ENCODE data around the gene CACNA1H. TPM values are rescaled to one million over a fixed set of nuclear protein-coding genes. Genes with fewer than 3 reads are reported as not detected.

The CACNA1H gene
- total RNA-seq, 1 experiment from 2014 or later, result not detected

DNA sequence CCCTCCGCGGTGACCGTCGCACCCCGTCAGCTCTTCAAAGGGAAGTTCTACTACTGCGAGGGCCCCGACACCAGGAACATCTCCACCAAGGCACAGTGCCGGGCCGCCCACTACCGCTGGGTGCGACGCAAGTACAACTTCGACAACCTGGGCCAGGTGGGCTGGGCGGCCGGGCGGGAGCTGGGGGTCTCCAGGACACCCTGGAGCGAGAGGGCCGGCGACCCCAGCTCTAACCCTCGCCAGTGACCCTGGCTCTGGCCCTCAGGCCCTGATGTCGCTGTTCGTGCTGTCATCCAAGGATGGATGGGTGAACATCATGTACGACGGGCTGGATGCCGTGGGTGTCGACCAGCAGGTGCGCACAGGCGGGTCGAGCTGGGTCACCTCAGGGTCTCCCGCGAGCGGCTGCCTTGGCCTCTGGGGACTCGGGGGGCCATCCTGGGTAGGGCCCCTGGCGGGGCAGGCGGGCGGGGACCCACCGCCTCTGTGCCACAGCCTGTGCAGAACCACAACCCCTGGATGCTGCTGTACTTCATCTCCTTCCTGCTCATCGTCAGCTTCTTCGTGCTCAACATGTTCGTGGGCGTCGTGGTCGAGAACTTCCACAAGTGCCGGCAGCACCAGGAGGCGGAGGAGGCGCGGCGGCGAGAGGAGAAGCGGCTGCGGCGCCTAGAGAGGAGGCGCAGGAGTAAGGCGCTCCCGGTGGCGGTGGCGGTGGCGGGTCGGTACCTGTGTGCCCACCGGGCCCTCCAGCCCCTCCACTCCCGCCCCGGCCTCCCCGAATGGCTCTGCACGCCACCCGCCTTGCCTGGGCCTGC is 58.8 kb downstream of the CACNA1H start:
- DNase-seq (ENCODE audit: low read depth), result no peak

DNA sequence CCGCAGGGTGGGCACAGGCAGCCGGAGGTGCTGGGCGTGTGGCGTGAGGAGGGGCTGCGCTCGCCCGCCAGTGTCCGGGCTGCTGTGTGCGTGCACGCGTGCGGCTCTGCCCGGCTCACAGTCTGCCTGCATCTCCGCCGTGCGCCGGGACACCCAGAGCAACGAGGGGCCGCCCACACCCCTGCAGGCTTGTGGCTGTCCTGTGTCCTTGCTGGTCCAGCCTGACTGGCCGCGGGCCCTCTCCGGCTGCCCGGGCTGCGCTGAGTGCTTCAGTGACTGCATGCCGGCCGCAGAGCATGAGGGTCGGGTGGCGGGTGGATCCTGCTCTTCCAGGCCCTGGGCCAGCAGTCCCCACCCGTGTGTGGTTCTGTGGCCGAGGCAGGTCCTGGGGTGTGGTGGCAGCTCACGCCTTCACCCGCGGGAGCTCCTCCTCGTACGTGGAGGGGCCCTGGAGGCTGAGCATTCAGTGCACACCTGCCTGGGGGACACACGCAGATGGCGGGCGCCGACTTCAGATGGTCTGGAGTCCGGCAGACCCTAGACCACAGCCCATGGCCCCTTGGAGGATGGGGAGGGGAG is 59.8 kb downstream of the CACNA1H start:
- no peak for DNase-seq (ENCODE audit: low read depth)

GRCh38 chr16:1213231-1213630 is 60.3 kb downstream of the CACNA1H start:
- no peak for DNase-seq (ENCODE audit: low read depth)

DNA sequence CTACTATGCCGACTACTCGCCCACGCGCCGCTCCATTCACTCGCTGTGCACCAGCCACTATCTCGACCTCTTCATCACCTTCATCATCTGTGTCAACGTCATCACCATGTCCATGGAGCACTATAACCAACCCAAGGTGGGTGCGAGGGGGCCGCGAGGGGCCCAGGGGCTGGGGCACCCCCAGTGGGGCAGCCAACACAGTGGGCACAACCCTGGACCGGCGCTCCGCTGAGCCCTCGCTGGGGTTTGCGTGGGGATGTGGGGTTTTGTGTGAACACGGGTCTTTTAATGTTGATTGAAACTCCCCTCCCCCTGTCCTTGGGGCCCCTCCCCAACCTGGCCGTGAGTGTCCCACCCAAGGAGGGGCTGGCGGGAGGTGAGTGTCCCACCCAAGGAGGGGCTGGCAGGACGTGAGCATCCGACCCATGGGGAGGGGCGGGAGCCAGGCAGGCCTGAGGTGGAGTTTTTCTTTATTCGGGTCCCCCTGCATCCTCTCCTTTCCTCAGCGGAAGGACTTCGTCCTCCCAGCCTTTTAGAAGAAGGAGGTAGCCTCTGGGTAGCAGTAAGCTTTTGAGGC is 61.0 kb downstream of the CACNA1H start:
- no peak for DNase-seq (ENCODE audit: low read depth)

GRCh38 chr16:1214719-1215118 is 61.8 kb downstream of the CACNA1H start:
- DNase-seq (ENCODE audit: low read depth), result no peak

GRCh38 chr16:1215574-1216295 is 62.8 kb downstream of the CACNA1H start:
- no peak for DNase-seq (ENCODE audit: low read depth)

DNA sequence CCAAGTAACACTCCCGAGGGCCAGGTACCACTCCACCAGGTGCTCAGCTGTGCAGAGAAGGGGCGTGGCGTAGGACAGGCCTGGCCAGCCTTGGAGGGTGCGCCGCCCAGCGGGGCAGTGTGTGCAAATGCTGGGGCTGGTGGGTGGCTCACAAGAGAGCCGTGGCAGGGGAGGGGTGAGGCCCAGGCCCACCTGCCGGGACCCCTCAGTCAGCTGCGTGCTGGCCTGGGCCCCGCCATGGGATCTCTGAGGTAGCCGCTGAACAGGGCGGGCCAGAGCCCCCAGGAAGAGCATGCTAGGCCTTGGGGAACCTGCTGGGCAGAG is 63.4 kb downstream of the CACNA1H start:
- DNase-seq (ENCODE audit: low read depth), result no peak

- DNase-seq (ENCODE audit: low read depth), result no peak
Measured at GRCh38 chr16:1216681-1217400, 63.9 kb downstream of the CACNA1H start.

DNA sequence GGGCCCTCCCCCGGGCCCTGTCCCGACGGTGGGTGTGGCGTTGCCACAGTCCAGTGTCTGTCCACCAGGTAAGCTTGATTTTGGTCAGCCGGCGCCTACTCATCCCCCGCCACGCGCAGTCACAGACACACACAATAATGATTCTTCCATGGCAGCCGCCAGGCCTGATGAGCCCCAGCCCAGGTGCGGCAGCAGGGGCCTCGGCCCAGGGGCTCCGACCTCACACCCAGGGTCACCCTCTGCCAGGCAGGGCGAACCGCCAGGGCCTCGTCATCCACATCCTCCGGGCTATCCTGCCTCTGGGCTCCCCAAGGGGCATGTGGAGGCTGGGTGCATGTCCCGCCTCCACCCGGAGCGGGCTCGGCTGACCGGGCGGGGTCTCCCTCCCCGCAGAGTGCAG is 64.6 kb downstream of the CACNA1H start:
- no peak for DNase-seq (ENCODE audit: low read depth)

DNA sequence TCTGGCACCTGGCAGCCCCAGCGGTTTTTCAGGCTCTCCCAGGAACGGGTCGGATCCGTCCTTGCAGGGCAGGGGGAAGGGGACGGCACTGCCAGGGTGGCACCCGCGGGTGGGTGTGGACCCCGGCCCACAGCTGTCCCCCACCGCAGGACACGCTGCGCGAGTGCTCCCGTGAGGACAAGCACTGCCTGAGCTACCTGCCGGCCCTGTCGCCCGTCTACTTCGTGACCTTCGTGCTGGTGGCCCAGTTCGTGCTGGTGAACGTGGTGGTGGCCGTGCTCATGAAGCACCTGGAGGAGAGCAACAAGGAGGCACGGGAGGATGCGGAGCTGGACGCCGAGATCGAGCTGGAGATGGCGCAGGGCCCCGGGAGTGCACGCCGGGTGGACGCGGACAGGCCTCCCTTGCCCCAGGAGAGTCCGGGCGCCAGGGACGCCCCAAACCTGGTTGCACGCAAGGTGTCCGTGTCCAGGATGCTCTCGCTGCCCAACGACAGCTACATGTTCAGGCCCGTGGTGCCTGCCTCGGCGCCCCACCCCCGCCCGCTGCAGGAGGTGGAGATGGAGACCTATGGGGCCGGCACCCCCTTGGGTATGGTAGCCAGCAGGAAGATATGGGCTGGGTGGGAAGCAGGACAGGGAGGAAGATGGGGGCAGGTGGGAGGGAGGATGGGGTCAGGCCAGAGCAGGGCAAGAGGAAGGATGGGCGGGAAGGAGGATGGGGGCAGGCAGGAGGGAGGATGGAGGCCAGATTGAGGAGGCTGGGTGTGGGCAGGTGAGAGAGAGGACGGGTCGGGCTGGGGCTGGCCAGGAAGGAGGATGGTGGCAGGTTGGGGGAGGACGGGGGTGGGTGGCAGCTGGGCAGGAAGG is 65.4 kb downstream of the CACNA1H start:
- DNase-seq (ENCODE audit: low read depth), result no peak

GRCh38 chr16:1218930-1219611 is 66.2 kb downstream of the CACNA1H start:
- no peak for DNase-seq (ENCODE audit: low read depth)

DNA sequence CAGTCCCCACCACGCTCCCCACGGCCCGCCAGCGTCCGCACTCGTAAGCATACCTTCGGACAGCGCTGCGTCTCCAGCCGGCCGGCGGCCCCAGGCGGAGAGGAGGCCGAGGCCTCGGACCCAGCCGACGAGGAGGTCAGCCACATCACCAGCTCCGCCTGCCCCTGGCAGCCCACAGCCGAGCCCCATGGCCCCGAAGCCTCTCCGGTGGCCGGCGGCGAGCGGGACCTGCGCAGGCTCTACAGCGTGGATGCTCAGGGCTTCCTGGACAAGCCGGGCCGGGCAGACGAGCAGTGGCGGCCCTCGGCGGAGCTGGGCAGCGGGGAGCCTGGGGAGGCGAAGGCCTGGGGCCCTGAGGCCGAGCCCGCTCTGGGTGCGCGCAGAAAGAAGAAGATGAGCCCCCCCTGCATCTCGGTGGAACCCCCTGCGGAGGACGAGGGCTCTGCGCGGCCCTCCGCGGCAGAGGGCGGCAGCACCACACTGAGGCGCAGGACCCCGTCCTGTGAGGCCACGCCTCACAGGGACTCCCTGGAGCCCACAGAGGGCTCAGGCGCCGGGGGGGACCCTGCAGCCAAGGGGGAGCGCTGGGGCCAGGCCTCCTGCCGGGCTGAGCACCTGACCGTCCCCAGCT is 67.3 kb downstream of the CACNA1H start:
- no peak for DNase-seq (ENCODE audit: low read depth)

- no peak for DNase-seq (ENCODE audit: low read depth)
Measured at GRCh38 chr16:1220841-1221627, 68.1 kb downstream of the CACNA1H start.

GRCh38 chr16:1221628-1222552 is 69.0 kb downstream of the CACNA1H start:
- no peak for DNase-seq (ENCODE audit: low read depth)

- DNase-seq (ENCODE audit: low read depth), result no peak
Measured at GRCh38 chr16:1222553-1223354, 69.8 kb downstream of the CACNA1H start.

- no peak for DNase-seq (ENCODE audit: low read depth)
Measured at GRCh38 chr16:1223355-1224214, 70.7 kb downstream of the CACNA1H start.

Data from LHCN-M2 (cell line).